Breast epithelium (tissue), 3 donors: ENCODE measurements around the gene SCUBE3.

Experiments used
- CTCF ChIP-seq, 3 donors: fragments of 450-650 bp; IDR thresholded peaks; one replicate each; pipeline ENCODE4 v1.5.1; 2016 to 2017; ENCODE audit warnings: antibody characterized with exemption in 3 of 3, mild to moderate bottlenecking in 3 of 3, moderate library complexity in 3 of 3
- POLR2A ChIP-seq: fragments of 450-650 bp; IDR thresholded peaks from one replicate; pipeline ENCODE4 v1.6.1; 2016; ENCODE audit warnings: antibody characterized with exemption, mild to moderate bottlenecking, moderate library complexity
- POLR2AphosphoS5 ChIP-seq, 3 donors: sonication (generic); formaldehyde crosslinking; IDR thresholded peaks; one replicate each; pipeline ENCODE4 v1.6.1; 2017; ENCODE audit warnings: antibody characterized with exemption in 3 of 3

- TF ChIP-seq CTCF (IDR thresholded peaks at IDR 0.05) (no peak), POLR2A (no peak), POLR2AphosphoS5 (IDR thresholded peaks at IDR 0.05) (no peak)
These were observed 13.9 kb upstream of the SCUBE3 start for GRCh38 chr6:35199866-35200265.
